IMR-90 (cell line): ENCODE measurements around the gene GATA3. TPM values are rescaled to one million over a fixed set of nuclear protein-coding genes. Genes with fewer than 3 reads are reported as not detected.

Experiments
- ATAC-seq: fragments of 200-7000 bp; cut with Tn5 transposase; 2 replicates; pipeline ENCODE4 v1.9.1; 2020; ENCODE audit warnings: low read depth, mild to moderate bottlenecking, moderate library complexity
- BruUV-seq: library from RNA; stranded (reverse); fragments of 400-500 nt; replicated peaks from 2 replicates; lab custom pipeline; 2021; lab: Mats Ljungman, UMichigan
- CTCF ChIA-PET: fragments of 300-600 bp; formaldehyde crosslinking; extraction: SDS; loops from one replicate; lab custom pipeline; 2021; ENCODE audit warnings: antibody characterized with exemption; lab: Yijun Ruan, JAX
- POLR2A ChIA-PET: fragments of 300-600 bp; sonication (Branson Sonifier 250); formaldehyde crosslinking; loops from one replicate; lab custom pipeline; 2022; ENCODE audit warnings: antibody characterized with exemption; ENCODE audit not compliant: unreplicated experiment; lab: Charles Lee
- DNase-seq: peaks from one replicate; pipeline ENCODE4 v3.0.0; 2013
- H2AFZ ChIP-seq: replicated peaks from 2 replicates; pipeline ENCODE3; 2013; ENCODE audit warnings: low read length, mild to moderate bottlenecking; ENCODE audit not compliant: poor library complexity
- H2AK5ac ChIP-seq: 2 replicates; pipeline ENCODE4 v1.6.1; 2013; ENCODE audit warnings: low read depth, low read length, inconsistent platforms
- H2AK9ac ChIP-seq: replicated peaks from 2 replicates; pipeline ENCODE3; 2013; ENCODE audit warnings: mild to moderate bottlenecking, low read depth, low read length, moderate library complexity; ENCODE audit not compliant: poor library complexity
- H2BK120ac ChIP-seq: 2 replicates; pipeline ENCODE4 v1.6.1; 2013; ENCODE audit warnings: low read depth, low read length, inconsistent platforms
- H2BK15ac ChIP-seq: 3 replicates; pipeline ENCODE4 v1.6.1; 2013; ENCODE audit warnings: low read depth, low read length, inconsistent platforms
- H2BK20ac ChIP-seq: 2 replicates; pipeline ENCODE4 v1.6.1; 2013; ENCODE audit warnings: low read depth, mild to moderate bottlenecking, inconsistent platforms, low read length, moderate library complexity
- H2BK5ac ChIP-seq: 2 replicates; pipeline ENCODE4 v1.6.1; 2013; ENCODE audit warnings: mild to moderate bottlenecking, low read depth, low read length, inconsistent platforms; ENCODE audit not compliant: poor library complexity, severe bottlenecking
- H3K14ac ChIP-seq: replicated peaks from 2 replicates; pipeline ENCODE4 v1.6.1; 2013; ENCODE audit warnings: low read depth, low read length, inconsistent platforms
- H3K18ac ChIP-seq: 2 replicates; pipeline ENCODE4 v1.6.1; 2013; ENCODE audit warnings: low read depth, low read length, control low read depth
- H3K23ac ChIP-seq: 2 replicates; pipeline ENCODE4 v1.6.1; 2013; ENCODE audit warnings: low read depth, low read length, inconsistent platforms
- H3K27ac ChIP-seq: 2 replicates; pipeline ENCODE4 v1.5.1; 2013; ENCODE audit warnings: mild to moderate bottlenecking, control low read depth, low read length; ENCODE audit not compliant: insufficient read depth
- H3K27me3 ChIP-seq: 2 replicates; pipeline ENCODE4 v1.6.1; 2013; ENCODE audit warnings: low read length; ENCODE audit not compliant: control insufficient read depth, insufficient read depth
- H3K36me3 ChIP-seq: 2 replicates; pipeline ENCODE4 v1.6.1; 2013; ENCODE audit warnings: low read length, mixed read lengths; ENCODE audit not compliant: control insufficient read depth, insufficient read depth
- H3K4ac ChIP-seq: 2 replicates; pipeline ENCODE4 v1.6.1; 2013; ENCODE audit warnings: low read depth, low read length, inconsistent platforms
- H3K4me1 ChIP-seq: 2 replicates; pipeline ENCODE4 v1.6.1; 2013; ENCODE audit warnings: low read length, mixed read lengths; ENCODE audit not compliant: control insufficient read depth, insufficient read depth
- H3K4me2 ChIP-seq: 2 replicates; pipeline ENCODE4 v1.6.1; 2013; ENCODE audit warnings: low read depth, mild to moderate bottlenecking, control low read depth, low read length, moderate library complexity
- H3K4me3 ChIP-seq: 2 replicates; pipeline ENCODE4 v1.5.1; 2013; ENCODE audit warnings: low read depth, mild to moderate bottlenecking, control low read depth, low read length, moderate library complexity; ENCODE audit not compliant: insufficient read depth
- H3K56ac ChIP-seq: 2 replicates; pipeline ENCODE4 v1.6.1; 2013; ENCODE audit warnings: low read length, inconsistent platforms; ENCODE audit not compliant: insufficient read depth; ENCODE audit errors: extremely low read depth
- H3K79me1 ChIP-seq, 2 experiments: 2 replicates each; pipeline ENCODE4 v1.6.1; 2013; ENCODE audit warnings: low read length in 2 of 2, inconsistent platforms in 1 of 2, low read depth in 1 of 2
- H3K9ac ChIP-seq: 2 replicates; pipeline ENCODE4 v1.6.1; 2013; ENCODE audit warnings: low read depth, low read length, control low read depth
- H3K9me1 ChIP-seq: 2 replicates; pipeline ENCODE4 v1.6.1; 2013; ENCODE audit warnings: low read length, inconsistent platforms; ENCODE audit not compliant: insufficient read depth
- H3K9me3 ChIP-seq: 2 replicates; pipeline ENCODE4 v1.6.1; 2013; ENCODE audit warnings: low read length; ENCODE audit not compliant: control insufficient read depth, insufficient read depth
- H4K20me1 ChIP-seq: 2 replicates; pipeline ENCODE4 v1.6.1; 2013; ENCODE audit warnings: low read length, inconsistent platforms; ENCODE audit not compliant: insufficient read depth
- H4K5ac ChIP-seq: 2 replicates; pipeline ENCODE4 v1.6.1; 2013; ENCODE audit warnings: mild to moderate bottlenecking, low read depth, low read length, control low read depth
- H4K8ac ChIP-seq, 2 experiments: 2 replicates each; pipeline ENCODE4 v1.6.1; 2013; ENCODE audit warnings: low read depth in 2 of 2, low read length in 2 of 2, control low read depth in 1 of 2, inconsistent platforms in 1 of 2
- H4K91ac ChIP-seq: 2 replicates; pipeline ENCODE4 v1.6.1; 2013; ENCODE audit warnings: low read depth, low read length, inconsistent platforms; ENCODE audit not compliant: insufficient read depth
- BHLHE40 ChIP-seq: fragments of 150-350 bp; IDR thresholded peaks from 2 replicates; pipeline ENCODE4 v1.6.1; 2016; ENCODE audit warnings: mild to moderate bottlenecking, low read depth, low read length
- RCOR1 ChIP-seq: IDR thresholded peaks from 2 replicates; pipeline ENCODE4 v1.6.1; 2012; ENCODE audit warnings: mild to moderate bottlenecking, low read length, improper control_type of control experiment; ENCODE audit not compliant: insufficient replicate concordance
- RFX5 ChIP-seq: IDR thresholded peaks from 2 replicates; pipeline ENCODE4 v1.8.0; 2012; ENCODE audit warnings: low read depth, mild to moderate bottlenecking, low read length, moderate library complexity
- WGBS, 2 experiments: methylation state at CpG; one replicate each; pipeline versions ENCODE4 v1.1.5 to v1.1.7; 2013; ENCODE audit warnings: missing lambda C conversion rate in 2 of 2; ENCODE audit not compliant: insufficient read length in 1 of 2; ENCODE audit errors: extremely low coverage in 2 of 2; 5-methylcytosine and 5-hydroxymethylcytosine counted together
- dilution Hi-C: fragments of 300-500 bp; cut with HindIII; formaldehyde crosslinking; loops from one replicate; pipeline ENCODE4 v1.14.3; 2018; ENCODE audit warnings: low sequenced_read_pairs; ENCODE audit not compliant: unreplicated experiment
- in situ Hi-C: fragments of 300-500 bp; cut with MboI; formaldehyde crosslinking; loops from 3 replicates; pipeline ENCODE4 v1.14.3; 2019; ENCODE audit warnings: low sequenced_read_pairs, inconsistent platforms, mixed read lengths
- intact Hi-C: fragments of 100-400 bp; cut with micrococcal nuclease; formaldehyde crosslinking; loops from 2 replicates; pipeline ENCODE4 v1.10.0; 2022
- polyA plus RNA-seq, 3 experiments: library from polyadenylated mRNA; depleted of rRNA; stranded (reverse); fragments of >200 nt; gene quantifications; 2 replicates each; pipeline ENCODE4 v1.2.3, GENCODE V29; 2012; ENCODE audit warnings: low replicate concordance in 1 of 3
- total RNA-seq: library from RNA; depleted of rRNA; stranded (reverse); fragments of >200 nt; gene quantifications from 2 replicates; pipeline ENCODE4 v1.2.3, GENCODE V29; 2012

Gene GATA3
- total and polyA plus RNA-seq, 2 of the 4 experiments (the other 2 are of a cell fraction), result 0.21 TPM; not detected in 1

GRCh38 chr10:8104005-8104404, 49.5 kb downstream of the GATA3 start:
- no peak overlapping the region for H3K4me2 ChIP-seq
- no peak overlapping the region for H2AK5ac ChIP-seq
- H3K9me3 ChIP-seq, result no peaks in the 10 kb centered on the region; the same call in 1 of the 2 replicates
- ChIA-PET POLR2A (no interaction called here), CTCF (no interaction called here)
- no peak overlapping the region for H2BK120ac ChIP-seq
- no peak overlapping the region for H3K18ac ChIP-seq
- H4K91ac ChIP-seq, result no peak overlapping the region
- TF ChIP-seq RFX5 (no peak), BHLHE40 (no peak), RCOR1 (no peak)
- intact Hi-C loops (no loop called here), dilution Hi-C loops (no loop called here), in situ Hi-C loops (no loop called here)
- DNase-seq (no peak), ATAC-seq (no peak)
- H2AFZ ChIP-seq, result no peak overlapping the region
- H3K4me3 ChIP-seq, result no peak overlapping the region
- H3K36me3 ChIP-seq, result no peaks in the 10 kb centered on the region
- no peak overlapping the region for H3K56ac ChIP-seq
- H3K9ac ChIP-seq, result no peak overlapping the region
- H2BK20ac ChIP-seq, result no peak overlapping the region
- H4K5ac ChIP-seq, result no peak overlapping the region
- no peak overlapping the region for H3K4ac ChIP-seq
- WGBS, 2 experiments, result no CpG with 5 or more reads among the region's 3 CpGs
- H3K27me3 ChIP-seq, result peaks cover 3% of the 10 kb centered on the region; the same call in 1 of the 2 replicates
- H2BK15ac ChIP-seq, result no peak overlapping the region
- BruUV-seq, result no TSS peak
- no peak overlapping the region for H4K8ac ChIP-seq
- no peaks in the 10 kb centered on the region for H3K4me1 ChIP-seq
- no peak overlapping the region for H2BK5ac ChIP-seq
- H3K27ac ChIP-seq, result no peak overlapping the region
- no peak overlapping the region for H2AK9ac ChIP-seq
- H3K14ac ChIP-seq, result no peak overlapping the region
- no peaks in the 10 kb centered on the region for H3K9me1 ChIP-seq
- no peak overlapping the region for H3K23ac ChIP-seq
- no peaks in the 10 kb centered on the region for H3K79me1 ChIP-seq
- H4K20me1 ChIP-seq, result no peaks in the 10 kb centered on the region
